ENCODE data around the gene ITGB5. TPM values are rescaled to one million over a fixed set of nuclear protein-coding genes. Genes with fewer than 3 reads are reported as not detected.
A peak's percentile ranks its signal among the peaks of the same experiment; 100 is the strongest.

Gene ITGB5
- total and polyA plus RNA-seq, 2 experiments from 2014 or later, result 33.9 to 383 TPM

- Histone ChIP-seq H3K9ac (peak overlapping the region; percentile 77), H3K9me2 (ENCODE audit: insufficient read depth) (no peaks in the 10 kb centered on the region), H3K27me3 (replicated peaks; ENCODE audit: insufficient read depth) (no peaks in the 10 kb centered on the region), H3K4me1 (ENCODE audit: insufficient read depth) (peaks cover 39% of the 10 kb centered on the region), H3K36me3 (ENCODE audit: low read depth) (peaks cover 12% of the 10 kb centered on the region; the same call in 1 of the 2 replicates), H2AFZ (no peak overlapping the region), H3K4me2 (ENCODE audit: unreplicated experiment) (peak overlapping the region; percentile 58), H3F3A (ENCODE audit: insufficient read depth) (peaks cover 31% of the 10 kb centered on the region), H3K4me3 (no peak overlapping the region), H3K9me3 (ENCODE audit: low read depth) (no peaks in the 10 kb centered on the region), H3K79me2 (ENCODE audit: insufficient read depth) (peaks cover 7% of the 10 kb centered on the region; the same call in 1 of the 2 replicates), H4K20me1 (ENCODE audit: insufficient read depth) (no peaks in the 10 kb centered on the region), H3K27ac (peak overlapping the region; percentile 94)
- no peak for TF ChIP-seq EZH2 (IDR thresholded peaks at IDR 0.05; ENCODE audit: insufficient read depth, poor library complexity, severe bottlenecking)
- no peak for TF ChIP-seq EZH2phosphoT487 (IDR thresholded peaks at IDR 0.05; ENCODE audit: insufficient read depth, low read depth)
- peak; percentile 85 for DNase-seq
- 4 to 14% methylated on average over 5 of the region's 5 CpGs for WGBS, 2 experiments (ENCODE audit: low coverage in 1 of 2, low lambda C conversion rate in 2 of 2, missing lambda C conversion rate in 2 of 2)
- in situ Hi-C loops (cut with MboI), result no loop called here
These were observed 75.7 kb downstream of the ITGB5 start for GRCh38 chr3:124811436-124811835.

DNA sequence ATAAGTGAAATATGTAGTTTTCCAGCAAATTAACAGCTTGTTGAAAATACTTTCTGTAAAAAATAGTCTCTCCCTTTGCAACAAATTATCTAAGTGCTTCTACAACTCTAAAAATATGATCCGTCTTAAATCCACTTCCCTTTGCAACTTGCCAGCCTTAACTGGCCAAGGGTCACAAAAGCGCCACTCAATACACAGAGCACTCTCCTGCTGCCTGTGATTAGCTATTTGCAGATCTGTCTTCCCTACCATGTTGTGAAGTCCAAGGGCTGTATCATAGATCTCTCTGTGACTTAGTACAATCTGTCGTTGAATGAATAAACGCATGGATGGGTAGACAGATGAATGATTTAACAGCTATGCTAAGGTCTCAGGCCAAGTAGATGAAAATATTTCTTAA is 76.2 kb downstream of the ITGB5 start:
- no peaks in the 10 kb centered on the region for H3K9me2 ChIP-seq (ENCODE audit: insufficient read depth)
- no peak for TF ChIP-seq EZH2phosphoT487 (IDR thresholded peaks at IDR 0.05; ENCODE audit: insufficient read depth, low read depth)
- TF ChIP-seq EZH2 (IDR thresholded peaks at IDR 0.05; ENCODE audit: insufficient read depth, poor library complexity, severe bottlenecking), result no peak
- in situ Hi-C loops (cut with MboI), result no loop called here
- peak overlapping the region; percentile 77 for H3K9ac ChIP-seq
- no peak overlapping the region for H3K4me3 ChIP-seq
- DNase-seq, result no peak
- peak overlapping the region; percentile 94 for H3K27ac ChIP-seq
- H4K20me1 ChIP-seq (ENCODE audit: insufficient read depth), result no peaks in the 10 kb centered on the region
- peaks cover 31% of the 10 kb centered on the region for H3F3A ChIP-seq (ENCODE audit: insufficient read depth)
- H3K9me3 ChIP-seq (ENCODE audit: low read depth), result no peaks in the 10 kb centered on the region
- H2AFZ ChIP-seq, result no peak overlapping the region
- peak overlapping the region; percentile 58 for H3K4me2 ChIP-seq (ENCODE audit: unreplicated experiment)
- peaks cover 39% of the 10 kb centered on the region for H3K4me1 ChIP-seq (ENCODE audit: insufficient read depth)
- no peaks in the 10 kb centered on the region for H3K27me3 ChIP-seq (replicated peaks; ENCODE audit: insufficient read depth)
- H3K79me2 ChIP-seq (ENCODE audit: insufficient read depth), result peaks cover 7% of the 10 kb centered on the region; the same call in 1 of the 2 replicates
- H3K36me3 ChIP-seq (ENCODE audit: low read depth), result 0 out of 2 replicates have a peak, but pooled peaks cover 9% of the 10 kb centered on the region
- 40 to 45% methylated on average over 4 of the region's 4 CpGs for WGBS, 2 experiments (ENCODE audit: low coverage in 1 of 2, low lambda C conversion rate in 2 of 2, missing lambda C conversion rate in 2 of 2)

DNA sequence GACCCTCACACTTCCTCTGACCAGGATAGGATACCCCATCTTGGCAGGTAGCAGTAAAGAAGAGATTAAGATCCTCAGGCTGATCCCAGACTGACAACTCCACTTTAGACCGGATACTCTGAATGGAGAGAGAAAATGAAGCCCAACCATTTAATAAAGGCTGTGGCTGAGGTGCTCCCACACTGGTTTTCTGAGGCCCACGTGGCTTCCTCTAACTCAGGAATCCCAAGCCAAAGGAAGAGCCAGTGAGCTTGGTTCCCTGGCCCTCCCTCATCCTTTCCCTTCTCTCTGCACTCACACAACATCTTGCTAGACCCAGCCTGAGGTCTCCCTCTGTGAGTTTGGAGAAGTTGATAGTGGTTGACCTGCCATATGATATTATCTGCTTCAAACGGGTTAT is 78.1 kb downstream of the ITGB5 start:
- 0 out of 2 replicates have a peak, but pooled peaks cover 9% of the 10 kb centered on the region for H3K36me3 ChIP-seq (ENCODE audit: low read depth)
- peaks cover 31% of the 10 kb centered on the region for H3F3A ChIP-seq (ENCODE audit: insufficient read depth)
- H4K20me1 ChIP-seq (ENCODE audit: insufficient read depth), result no peaks in the 10 kb centered on the region
- no peaks in the 10 kb centered on the region for H3K27me3 ChIP-seq (replicated peaks; ENCODE audit: insufficient read depth)
- H3K9ac ChIP-seq, result no peak overlapping the region
- H2AFZ ChIP-seq, result no peak overlapping the region
- H3K4me2 ChIP-seq (ENCODE audit: unreplicated experiment), result no peak overlapping the region
- in situ Hi-C loops (cut with MboI), result no loop called here
- H3K79me2 ChIP-seq (ENCODE audit: insufficient read depth), result peaks cover 7% of the 10 kb centered on the region; the same call in 1 of the 2 replicates
- H3K9me3 ChIP-seq (ENCODE audit: low read depth), result no peaks in the 10 kb centered on the region
- no peak for TF ChIP-seq EZH2phosphoT487 (IDR thresholded peaks at IDR 0.05; ENCODE audit: insufficient read depth, low read depth)
- no peak for TF ChIP-seq EZH2 (IDR thresholded peaks at IDR 0.05; ENCODE audit: insufficient read depth, poor library complexity, severe bottlenecking)
- no peaks in the 10 kb centered on the region for H3K9me2 ChIP-seq (ENCODE audit: insufficient read depth)
- H3K27ac ChIP-seq, result no peak overlapping the region
- peaks cover 39% of the 10 kb centered on the region for H3K4me1 ChIP-seq (ENCODE audit: insufficient read depth)
- no peak overlapping the region for H3K4me3 ChIP-seq
- no peak for DNase-seq
- 67 to 73% methylated on average over 3 of the region's 3 CpGs for WGBS, 2 experiments (ENCODE audit: low coverage in 1 of 2, low lambda C conversion rate in 2 of 2, missing lambda C conversion rate in 2 of 2)

GRCh38 chr3:124805671-124806070 is 81.5 kb downstream of the ITGB5 start:
- in situ Hi-C loops (cut with MboI), result no loop called here
- no peak overlapping the region for H3K4me2 ChIP-seq (ENCODE audit: unreplicated experiment)
- no peak overlapping the region for H3K27ac ChIP-seq
- no peak for DNase-seq
- no peaks in the 10 kb centered on the region for H3K9me2 ChIP-seq (ENCODE audit: insufficient read depth)
- 90 to 92% methylated on average over 4 of the region's 4 CpGs for WGBS, 2 experiments (ENCODE audit: low coverage in 1 of 2, low lambda C conversion rate in 2 of 2, missing lambda C conversion rate in 2 of 2)
- no peak for TF ChIP-seq EZH2phosphoT487 (IDR thresholded peaks at IDR 0.05; ENCODE audit: insufficient read depth, low read depth)
- TF ChIP-seq EZH2 (IDR thresholded peaks at IDR 0.05; ENCODE audit: insufficient read depth, poor library complexity, severe bottlenecking), result no peak
- H3K4me1 ChIP-seq (ENCODE audit: insufficient read depth), result peaks cover 8% of the 10 kb centered on the region
- H3K4me3 ChIP-seq, result no peak overlapping the region
- H3K36me3 ChIP-seq (ENCODE audit: low read depth), result 0 out of 2 replicates have a peak, but pooled peaks cover 4% of the 10 kb centered on the region
- H2AFZ ChIP-seq, result no peak overlapping the region
- H3K79me2 ChIP-seq (ENCODE audit: insufficient read depth), result peaks cover 7% of the 10 kb centered on the region; the same call in 1 of the 2 replicates
- H4K20me1 ChIP-seq (ENCODE audit: insufficient read depth), result no peaks in the 10 kb centered on the region
- H3F3A ChIP-seq (ENCODE audit: insufficient read depth), result peaks cover 1% of the 10 kb centered on the region; the same call in 1 of the 2 replicates
- H3K27me3 ChIP-seq (replicated peaks; ENCODE audit: insufficient read depth), result no peaks in the 10 kb centered on the region
- H3K9me3 ChIP-seq (ENCODE audit: low read depth), result no peaks in the 10 kb centered on the region
- no peak overlapping the region for H3K9ac ChIP-seq
